Measurements from ENCODE around the gene CDH24.

Gene CDH24, protein sequence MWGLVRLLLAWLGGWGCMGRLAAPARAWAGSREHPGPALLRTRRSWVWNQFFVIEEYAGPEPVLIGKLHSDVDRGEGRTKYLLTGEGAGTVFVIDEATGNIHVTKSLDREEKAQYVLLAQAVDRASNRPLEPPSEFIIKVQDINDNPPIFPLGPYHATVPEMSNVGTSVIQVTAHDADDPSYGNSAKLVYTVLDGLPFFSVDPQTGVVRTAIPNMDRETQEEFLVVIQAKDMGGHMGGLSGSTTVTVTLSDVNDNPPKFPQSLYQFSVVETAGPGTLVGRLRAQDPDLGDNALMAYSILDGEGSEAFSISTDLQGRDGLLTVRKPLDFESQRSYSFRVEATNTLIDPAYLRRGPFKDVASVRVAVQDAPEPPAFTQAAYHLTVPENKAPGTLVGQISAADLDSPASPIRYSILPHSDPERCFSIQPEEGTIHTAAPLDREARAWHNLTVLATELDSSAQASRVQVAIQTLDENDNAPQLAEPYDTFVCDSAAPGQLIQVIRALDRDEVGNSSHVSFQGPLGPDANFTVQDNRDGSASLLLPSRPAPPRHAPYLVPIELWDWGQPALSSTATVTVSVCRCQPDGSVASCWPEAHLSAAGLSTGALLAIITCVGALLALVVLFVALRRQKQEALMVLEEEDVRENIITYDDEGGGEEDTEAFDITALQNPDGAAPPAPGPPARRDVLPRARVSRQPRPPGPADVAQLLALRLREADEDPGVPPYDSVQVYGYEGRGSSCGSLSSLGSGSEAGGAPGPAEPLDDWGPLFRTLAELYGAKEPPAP
- long read RNA-seq, partial matches to known transcripts = 0 of 1 reads
- long read RNA-seq, other reads (novel, unspliced or antisense) = 1 of 1 reads

GRCh38 chr14:23056956-23057756 lies at the start of gene CDH24:
CDH24 (minus strand) TSS chr14:23057520; CDS start chr14:23055733, 1,787 bp downstream.
- DNase-seq (ENCODE audit: low read depth in 1 of 2, low spot score in 1 of 2) = peak in 1 of 2 experiments; percentile 74
- Histone ChIP-seq H3K27me3 (ENCODE audit: insufficient read depth, poor library complexity, severe bottlenecking) (no peaks in the 10 kb centered on the region), H3K27ac (replicated peaks) (peak within 1 kb of the TSS; percentile 24; the same call in 1 of the 2 replicates), H3K4me3 (replicated peaks; ENCODE audit: insufficient read depth, low read length) (peak within 1 kb of the TSS; percentile 63)
- TF ChIP-seq, protein P1, sequence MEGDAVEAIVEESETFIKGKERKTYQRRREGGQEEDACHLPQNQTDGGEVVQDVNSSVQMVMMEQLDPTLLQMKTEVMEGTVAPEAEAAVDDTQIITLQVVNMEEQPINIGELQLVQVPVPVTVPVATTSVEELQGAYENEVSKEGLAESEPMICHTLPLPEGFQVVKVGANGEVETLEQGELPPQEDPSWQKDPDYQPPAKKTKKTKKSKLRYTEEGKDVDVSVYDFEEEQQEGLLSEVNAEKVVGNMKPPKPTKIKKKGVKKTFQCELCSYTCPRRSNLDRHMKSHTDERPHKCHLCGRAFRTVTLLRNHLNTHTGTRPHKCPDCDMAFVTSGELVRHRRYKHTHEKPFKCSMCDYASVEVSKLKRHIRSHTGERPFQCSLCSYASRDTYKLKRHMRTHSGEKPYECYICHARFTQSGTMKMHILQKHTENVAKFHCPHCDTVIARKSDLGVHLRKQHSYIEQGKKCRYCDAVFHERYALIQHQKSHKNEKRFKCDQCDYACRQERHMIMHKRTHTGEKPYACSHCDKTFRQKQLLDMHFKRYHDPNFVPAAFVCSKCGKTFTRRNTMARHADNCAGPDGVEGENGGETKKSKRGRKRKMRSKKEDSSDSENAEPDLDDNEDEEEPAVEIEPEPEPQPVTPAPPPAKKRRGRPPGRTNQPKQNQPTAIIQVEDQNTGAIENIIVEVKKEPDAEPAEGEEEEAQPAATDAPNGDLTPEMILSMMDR (IDR thresholded peaks at IDR 0.05; ENCODE audit: insufficient read depth, low read length) = no peak
- TF ChIP-seq GABPA (IDR thresholded peaks at IDR 0.05; ENCODE audit: low read depth) = no peak
- TF ChIP-seq, protein P2, sequence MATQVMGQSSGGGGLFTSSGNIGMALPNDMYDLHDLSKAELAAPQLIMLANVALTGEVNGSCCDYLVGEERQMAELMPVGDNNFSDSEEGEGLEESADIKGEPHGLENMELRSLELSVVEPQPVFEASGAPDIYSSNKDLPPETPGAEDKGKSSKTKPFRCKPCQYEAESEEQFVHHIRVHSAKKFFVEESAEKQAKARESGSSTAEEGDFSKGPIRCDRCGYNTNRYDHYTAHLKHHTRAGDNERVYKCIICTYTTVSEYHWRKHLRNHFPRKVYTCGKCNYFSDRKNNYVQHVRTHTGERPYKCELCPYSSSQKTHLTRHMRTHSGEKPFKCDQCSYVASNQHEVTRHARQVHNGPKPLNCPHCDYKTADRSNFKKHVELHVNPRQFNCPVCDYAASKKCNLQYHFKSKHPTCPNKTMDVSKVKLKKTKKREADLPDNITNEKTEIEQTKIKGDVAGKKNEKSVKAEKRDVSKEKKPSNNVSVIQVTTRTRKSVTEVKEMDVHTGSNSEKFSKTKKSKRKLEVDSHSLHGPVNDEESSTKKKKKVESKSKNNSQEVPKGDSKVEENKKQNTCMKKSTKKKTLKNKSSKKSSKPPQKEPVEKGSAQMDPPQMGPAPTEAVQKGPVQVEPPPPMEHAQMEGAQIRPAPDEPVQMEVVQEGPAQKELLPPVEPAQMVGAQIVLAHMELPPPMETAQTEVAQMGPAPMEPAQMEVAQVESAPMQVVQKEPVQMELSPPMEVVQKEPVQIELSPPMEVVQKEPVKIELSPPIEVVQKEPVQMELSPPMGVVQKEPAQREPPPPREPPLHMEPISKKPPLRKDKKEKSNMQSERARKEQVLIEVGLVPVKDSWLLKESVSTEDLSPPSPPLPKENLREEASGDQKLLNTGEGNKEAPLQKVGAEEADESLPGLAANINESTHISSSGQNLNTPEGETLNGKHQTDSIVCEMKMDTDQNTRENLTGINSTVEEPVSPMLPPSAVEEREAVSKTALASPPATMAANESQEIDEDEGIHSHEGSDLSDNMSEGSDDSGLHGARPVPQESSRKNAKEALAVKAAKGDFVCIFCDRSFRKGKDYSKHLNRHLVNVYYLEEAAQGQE (IDR thresholded peaks at IDR 0.05; ENCODE audit: insufficient replicate concordance, low read depth) = no peak
- no peak for TF ChIP-seq SPI1 (IDR thresholded peaks at IDR 0.05; ENCODE audit: borderline replicate concordance, low read depth)
- no peak for TF ChIP-seq POLR2AphosphoS5 (IDR thresholded peaks at IDR 0.05; ENCODE audit: low read depth)

GRCh38 chr14:23106747-23107045 lies 49.4 kb upstream of the CDH24 start:
- H3K4me3 ChIP-seq (replicated peaks; ENCODE audit: insufficient read depth, low read length) = no peak overlapping the region
- no peaks in the 10 kb centered on the region for H3K27me3 ChIP-seq (ENCODE audit: insufficient read depth, poor library complexity, severe bottlenecking)
- DNase-seq (ENCODE audit: low read depth in 1 of 2, low spot score in 1 of 2) = no peak
- no peak overlapping the region for H3K27ac ChIP-seq (replicated peaks)
- TF ChIP-seq GABPA (IDR thresholded peaks at IDR 0.05; ENCODE audit: low read depth) = no peak
- TF ChIP-seq SPI1 (IDR thresholded peaks at IDR 0.05; ENCODE audit: borderline replicate concordance, low read depth) = no peak
- TF ChIP-seq, protein P2 (IDR thresholded peaks at IDR 0.05; ENCODE audit: insufficient replicate concordance, low read depth) = no peak
- TF ChIP-seq, protein P1 (IDR thresholded peaks at IDR 0.05; ENCODE audit: insufficient read depth, low read length) = no peak
- no peak for TF ChIP-seq POLR2AphosphoS5 (IDR thresholded peaks at IDR 0.05; ENCODE audit: low read depth)

- Histone ChIP-seq H3K27me3 (ENCODE audit: insufficient read depth, poor library complexity, severe bottlenecking) (no peaks in the 10 kb centered on the region), H3K4me3 (replicated peaks; ENCODE audit: insufficient read depth, low read length) (no peak overlapping the region), H3K27ac (replicated peaks) (no peak overlapping the region)
- TF ChIP-seq, protein P2 (IDR thresholded peaks at IDR 0.05; ENCODE audit: insufficient replicate concordance, low read depth) = no peak
- TF ChIP-seq SPI1 (IDR thresholded peaks at IDR 0.05; ENCODE audit: borderline replicate concordance, low read depth) = peak; percentile 38; the same call in 1 of the 2 replicates
- no peak for DNase-seq (ENCODE audit: low read depth in 1 of 2, low spot score in 1 of 2)
These were observed 48.1 kb upstream of the CDH24 start for GRCh38 chr14:23105348-23105824.

Measured in HL-60 (cell line).